Endothelial cell of umbilical vein (primary cell): ENCODE data around the gene CCT4. TPM values are rescaled to one million over a fixed set of nuclear protein-coding genes. Genes with fewer than 3 reads are reported as not detected.

ENCODE experiments used
- BruUV-seq: library from RNA; stranded (reverse); fragments of 400-500 nt; replicated peaks from 2 replicates; lab custom pipeline; 2021; lab: Mats Ljungman, UMichigan
- CTCF ChIA-PET: fragments of 300-600, 350-600 bp; sonication (Branson Sonifier 250); formaldehyde crosslinking; loops from one replicate; lab custom pipeline; 2021; ENCODE audit warnings: antibody characterized with exemption, inconsistent platforms; lab: Charles Lee
- POLR2A ChIA-PET: fragments of 300-600, 350-600 bp; sonication (Branson Sonifier 250); formaldehyde crosslinking; loops from one replicate; lab custom pipeline; 2021; ENCODE audit warnings: antibody characterized with exemption, inconsistent platforms; lab: Charles Lee
- DNase-seq: peaks from one replicate; pipeline ENCODE4 v3.0.0-alpha.2; 2011; ENCODE audit warnings: low read depth, low spot score
- FAIRE-seq: peaks from 2 replicates; lab custom pipeline; 2011; peaks lifted over from hg19 to GRCh38; lab: Jason Lieb, UNC
- H2AFZ ChIP-seq: 2 replicates; pipeline ENCODE4 v1.6.0; 2012; ENCODE audit warnings: low read depth, low read length, control low read depth, inconsistent platforms
- H3K27ac ChIP-seq: 2 replicates; pipeline ENCODE4 v1.5.1; 2011; ENCODE audit warnings: low read depth, mild to moderate bottlenecking, control low read depth, low read length, moderate library complexity; ENCODE audit not compliant: insufficient read depth
- H3K27me3 ChIP-seq, 2 experiments: 2 replicates each; pipeline versions ENCODE4 v1.6.0 to v1.6.1; 2011; ENCODE audit warnings: low read length in 2 of 2, mixed read lengths in 1 of 2; ENCODE audit not compliant: control insufficient read depth in 2 of 2, insufficient read depth in 2 of 2
- H3K36me3 ChIP-seq, 2 experiments: 2 replicates in 1 of 2; 3 replicates in 1 of 2; pipeline ENCODE4 v1.5.1; 2011; ENCODE audit warnings: low read length in 2 of 2, mild to moderate bottlenecking in 1 of 2, moderate library complexity in 1 of 2; ENCODE audit not compliant: control insufficient read depth in 2 of 2, insufficient read depth in 2 of 2; ENCODE audit errors: extremely low read depth in 1 of 2
- H3K4me1 ChIP-seq: 3 replicates; pipeline ENCODE4 v1.5.1; 2011; ENCODE audit warnings: mild to moderate bottlenecking, low read length; ENCODE audit not compliant: control insufficient read depth, insufficient read depth; ENCODE audit errors: extremely low read depth
- H3K4me2 ChIP-seq: 2 replicates; pipeline ENCODE4 v1.6.1; 2011; ENCODE audit warnings: low read length, control low read depth, mixed read lengths; ENCODE audit not compliant: insufficient read depth
- H3K4me3 ChIP-seq, 3 experiments: fragments of 200-600 bp in 1 of 3; sonication (generic), shearing (Covaris generic) in 1 of 3; replicated peaks in 1 of 3; 2 replicates each; pipeline ENCODE4 v1.5.1; 2011 to 2016; ENCODE audit warnings: control low read depth in 3 of 3, low read length in 3 of 3, mild to moderate bottlenecking in 2 of 3, inconsistent platforms in 1 of 3, low read depth in 1 of 3, moderate library complexity in 1 of 3; ENCODE audit not compliant: insufficient read depth in 1 of 3
- H3K79me2 ChIP-seq: 2 replicates; pipeline ENCODE4 v1.6.0; 2012; ENCODE audit warnings: low read length, inconsistent platforms; ENCODE audit not compliant: control insufficient read depth, insufficient read depth
- H3K9ac ChIP-seq: replicated peaks from 2 replicates; pipeline ENCODE3; 2011; ENCODE audit warnings: low read length, control low read depth; ENCODE audit not compliant: insufficient read depth; ENCODE audit errors: extremely low read depth
- H3K9me1 ChIP-seq: replicated peaks from 3 replicates; pipeline ENCODE4 v1.6.0; 2011; ENCODE audit warnings: mild to moderate bottlenecking, low read length; ENCODE audit not compliant: control insufficient read depth, insufficient read depth; ENCODE audit errors: extremely low read depth
- H3K9me3 ChIP-seq: replicated peaks from 2 replicates; pipeline ENCODE4 v1.5.1; 2012; ENCODE audit warnings: low read length, inconsistent platforms; ENCODE audit not compliant: control insufficient read depth, insufficient read depth
- H4K20me1 ChIP-seq: replicated peaks from 2 replicates; pipeline ENCODE3; 2011; ENCODE audit warnings: mild to moderate bottlenecking, low read length; ENCODE audit not compliant: control insufficient read depth, insufficient read depth; ENCODE audit errors: extremely low read depth
- EZH2 ChIP-seq: IDR thresholded peaks from 2 replicates; pipeline ENCODE4 v1.6.1; 2012; ENCODE audit warnings: borderline replicate concordance, low read depth, mild to moderate bottlenecking, moderate library complexity, low read length, inconsistent platforms; ENCODE audit not compliant: severe bottlenecking
- FOS ChIP-seq: IDR thresholded peaks from 2 replicates; pipeline ENCODE4 v1.6.1; 2011; ENCODE audit warnings: mild to moderate bottlenecking, low read length, moderate library complexity, borderline replicate concordance; ENCODE audit not compliant: insufficient read depth
- GATA2 ChIP-seq: IDR thresholded peaks from 2 replicates; pipeline ENCODE4 v1.7.0; 2011; ENCODE audit warnings: low read depth, mild to moderate bottlenecking, moderate library complexity, mixed read lengths, low read length; ENCODE audit not compliant: insufficient read length, insufficient read depth
- JUN ChIP-seq: IDR thresholded peaks from 2 replicates; pipeline ENCODE4 v1.6.1; 2011; ENCODE audit warnings: borderline replicate concordance, low read depth; ENCODE audit not compliant: insufficient read length, insufficient read depth
- MYC ChIP-seq: IDR thresholded peaks from one replicate; pipeline ENCODE4 v1.6.1; 2011; ENCODE audit warnings: mild to moderate bottlenecking, low read depth, low read length
- POLR2A ChIP-seq: IDR thresholded peaks from 2 replicates; pipeline ENCODE4 v1.6.1; 2012; ENCODE audit warnings: low read depth, mild to moderate bottlenecking, control low read depth, low read length
- POLR2AphosphoS5 ChIP-seq: IDR thresholded peaks from 2 replicates; pipeline ENCODE4 v1.6.1; 2012; ENCODE audit warnings: low read depth, mild to moderate bottlenecking, control low read depth, low read length, moderate library complexity; ENCODE audit not compliant: insufficient read depth
- dilution Hi-C: fragments of 300-500 bp; cut with MboI; formaldehyde crosslinking; loops from one replicate; pipeline ENCODE4 v1.15.0; 2019; ENCODE audit warnings: low sequenced_read_pairs; ENCODE audit not compliant: extremely low pct_ligation_motif_present
- intact Hi-C: fragments of 100-400 bp; cut with micrococcal nuclease; formaldehyde crosslinking; loops from one replicate; pipeline ENCODE4 v1.10.0; 2022
- polyA plus RNA-seq, 4 experiments: library from polyadenylated mRNA; depleted of rRNA in 3 of 4; stranded (reverse) in 3 of 4; unstranded in 1 of 4; fragments of >200 nt; gene quantifications; 2 replicates each; pipeline versions ENCODE4 v1.2.1 to v1.2.3, GENCODE V29; 2011 to 2012; ENCODE audit warnings: missing spikeins in 1 of 4
- total RNA-seq: library from RNA; stranded (reverse); gene quantifications from 2 replicates; pipeline ENCODE4 v1.2.3, GENCODE V29; 2021
- TF ChIP-seq, protein P1 (sequence below), 2 donors: IDR thresholded peaks; 1 replicate in 1 of 2; 2 replicates in 1 of 2; pipeline ENCODE4 v1.5.1; 2011; ENCODE audit warnings: low read length in 2 of 2, mild to moderate bottlenecking in 2 of 2, moderate library complexity in 2 of 2, control low read depth in 1 of 2, inconsistent platforms in 1 of 2, low read depth in 1 of 2; ENCODE audit not compliant: insufficient read depth in 1 of 2; ENCODE audit errors: extremely low read depth in 1 of 2
- TF ChIP-seq, protein P2 (sequence below): IDR thresholded peaks from 2 replicates; pipeline ENCODE4 v1.6.1; 2011; ENCODE audit not compliant: insufficient read depth, insufficient read length

CCT4 gene
- total and polyA plus RNA-seq, 2 donors (not counting 3 experiments of a cell fraction or from before 2014, with no cell fraction given), result 78.5 to 220 TPM

GRCh38 chr2:61937098-61937497, 48.6 kb upstream of the CCT4 start:
- BruUV-seq, result no TSS peak
- FAIRE-seq (peak; percentile 38), DNase-seq (no peak)
- ChIA-PET CTCF (no interaction called here), POLR2A (no interaction called here)
- no peak overlapping the region for H3K4me3 ChIP-seq
- no peaks in the 10 kb centered on the region for H3K79me2 ChIP-seq
- no peak overlapping the region for H3K4me2 ChIP-seq
- H3K27me3 ChIP-seq, result no peaks in the 10 kb centered on the region
- H3K9me3 ChIP-seq, result no peaks in the 10 kb centered on the region
- H3K4me1 ChIP-seq, result no peaks in the 10 kb centered on the region
- no peak overlapping the region for H3K9ac ChIP-seq
- intact Hi-C loops (no loop called here), dilution Hi-C loops (no loop called here)
- TF ChIP-seq, protein P1, sequence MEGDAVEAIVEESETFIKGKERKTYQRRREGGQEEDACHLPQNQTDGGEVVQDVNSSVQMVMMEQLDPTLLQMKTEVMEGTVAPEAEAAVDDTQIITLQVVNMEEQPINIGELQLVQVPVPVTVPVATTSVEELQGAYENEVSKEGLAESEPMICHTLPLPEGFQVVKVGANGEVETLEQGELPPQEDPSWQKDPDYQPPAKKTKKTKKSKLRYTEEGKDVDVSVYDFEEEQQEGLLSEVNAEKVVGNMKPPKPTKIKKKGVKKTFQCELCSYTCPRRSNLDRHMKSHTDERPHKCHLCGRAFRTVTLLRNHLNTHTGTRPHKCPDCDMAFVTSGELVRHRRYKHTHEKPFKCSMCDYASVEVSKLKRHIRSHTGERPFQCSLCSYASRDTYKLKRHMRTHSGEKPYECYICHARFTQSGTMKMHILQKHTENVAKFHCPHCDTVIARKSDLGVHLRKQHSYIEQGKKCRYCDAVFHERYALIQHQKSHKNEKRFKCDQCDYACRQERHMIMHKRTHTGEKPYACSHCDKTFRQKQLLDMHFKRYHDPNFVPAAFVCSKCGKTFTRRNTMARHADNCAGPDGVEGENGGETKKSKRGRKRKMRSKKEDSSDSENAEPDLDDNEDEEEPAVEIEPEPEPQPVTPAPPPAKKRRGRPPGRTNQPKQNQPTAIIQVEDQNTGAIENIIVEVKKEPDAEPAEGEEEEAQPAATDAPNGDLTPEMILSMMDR (IDR thresholded peaks at IDR 0.05; ENCODE audit: extremely low read depth in 1 of 2, insufficient read depth in 1 of 2, low read depth in 1 of 2, low read length in 2 of 2), result no peak
- H4K20me1 ChIP-seq, result no peaks in the 10 kb centered on the region
- H3K9me1 ChIP-seq, result no peaks in the 10 kb centered on the region
- H2AFZ ChIP-seq, result no peak overlapping the region
- H3K36me3 ChIP-seq, result no peaks in the 10 kb centered on the region
- no peak overlapping the region for H3K27ac ChIP-seq

DNA sequence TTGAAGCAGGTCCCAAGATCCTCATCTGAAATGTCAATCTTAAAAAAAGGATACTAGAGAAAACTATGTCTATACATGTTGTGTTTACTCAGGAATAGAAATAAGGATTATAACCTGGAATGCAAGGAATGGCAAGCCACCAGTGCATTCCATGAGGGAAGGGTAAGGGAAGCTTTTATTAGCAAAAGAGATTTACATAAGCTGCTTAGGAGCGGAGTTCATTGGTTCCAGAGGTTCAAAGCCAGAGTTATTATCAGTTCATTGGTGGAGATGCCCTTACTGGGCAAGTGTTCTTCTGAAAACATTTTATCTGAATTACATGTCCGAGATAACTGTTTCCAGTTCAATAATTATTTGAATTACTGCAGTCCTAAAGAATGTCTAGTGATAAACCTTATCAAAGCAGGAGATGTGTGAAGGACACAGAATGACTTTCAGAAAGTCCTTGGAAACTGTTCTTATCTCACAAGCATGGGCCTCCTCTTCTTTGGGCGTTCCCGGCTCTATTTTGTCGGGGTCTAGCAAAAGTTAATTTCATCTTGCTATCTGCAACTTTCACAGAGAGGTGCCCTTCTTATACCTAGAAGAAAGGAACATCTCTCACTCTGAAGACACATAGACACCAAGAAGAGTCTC, 40.5 kb upstream of the CCT4 start:
- Histone ChIP-seq H3K4me2 (no peak overlapping the region), H3K4me1 (no peaks in the 10 kb centered on the region), H2AFZ (no peak overlapping the region), H3K36me3 (peaks cover 0 to 2% of the 10 kb centered on the region in 2 experiments), H3K4me3 (no peak overlapping the region), H3K9me1 (no peaks in the 10 kb centered on the region), H3K27me3 (no peaks in the 10 kb centered on the region), H3K9me3 (no peaks in the 10 kb centered on the region), H3K9ac (no peak overlapping the region), H3K27ac (no peak overlapping the region), H3K79me2 (no peaks in the 10 kb centered on the region), H4K20me1 (no peaks in the 10 kb centered on the region)
- ChIA-PET POLR2A (no interaction called here), CTCF (interaction anchor here (1.5 kb wide), 1 partner anchor 484 kb away, joined by 3 read pairs; no protein-coding TSS in a partner anchor)
- dilution Hi-C loops (no loop called here), intact Hi-C loops (no loop called here)
- no peak for TF ChIP-seq GATA2
- TF ChIP-seq POLR2A, result no peak
- TF ChIP-seq, protein P2, sequence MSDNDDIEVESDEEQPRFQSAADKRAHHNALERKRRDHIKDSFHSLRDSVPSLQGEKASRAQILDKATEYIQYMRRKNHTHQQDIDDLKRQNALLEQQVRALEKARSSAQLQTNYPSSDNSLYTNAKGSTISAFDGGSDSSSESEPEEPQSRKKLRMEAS, result no peak
- no peak for TF ChIP-seq POLR2AphosphoS5
- TF ChIP-seq, protein P1 (IDR thresholded peaks at IDR 0.05; ENCODE audit: extremely low read depth in 1 of 2, insufficient read depth in 1 of 2, low read depth in 1 of 2, low read length in 2 of 2), result no peak
- no peak for TF ChIP-seq EZH2
- no peak for TF ChIP-seq JUN
- no peak for TF ChIP-seq FOS
- no peak for TF ChIP-seq MYC
- no peak for DNase-seq
- BruUV-seq, result no TSS peak
- no peak for FAIRE-seq
